H1 (cell line): ENCODE data around the gene B3GAT1. TPM values are rescaled to one million over a fixed set of nuclear protein-coding genes. Genes with fewer than 3 reads are reported as not detected.

Experiments
- CTCF ChIA-PET: fragments of 300-600 bp; sonication (Branson Sonifier 250); formaldehyde crosslinking; loops from one replicate; lab custom pipeline; 2021; ENCODE audit not compliant: partially characterized antibody; lab: Charles Lee
- POLR2A ChIA-PET: fragments of 300-600 bp; sonication (Branson Sonifier 250); formaldehyde crosslinking; loops from one replicate; lab custom pipeline; 2021; ENCODE audit warnings: inconsistent platforms; ENCODE audit not compliant: partially characterized antibody; lab: Charles Lee
- DNase-seq, 2 experiments: peaks; one replicate each; pipeline versions ENCODE4 v3.0.0 to v3.0.0-alpha.2; 2010 to 2022; ENCODE audit warnings: low spot score in 2 of 2, low read depth in 1 of 2, mixed read lengths in 1 of 2
- FAIRE-seq: peaks from 2 replicates; lab custom pipeline; 2011; peaks lifted over from hg19 to GRCh38; lab: Jason Lieb, UNC
- H2AFZ ChIP-seq: 2 replicates; pipeline ENCODE4 v1.8.1; 2012; ENCODE audit warnings: low read length, inconsistent platforms
- H2AK5ac ChIP-seq: 2 replicates; pipeline ENCODE4 v1.6.1; 2013; ENCODE audit warnings: low read depth, low read length
- H2BK120ac ChIP-seq: replicated peaks from 2 replicates; pipeline ENCODE3; 2013; ENCODE audit warnings: low read depth, low read length, inconsistent platforms
- H2BK12ac ChIP-seq: 2 replicates; pipeline ENCODE4 v1.6.1; 2013; ENCODE audit warnings: low read depth, low read length
- H2BK15ac ChIP-seq: 2 replicates; pipeline ENCODE4 v1.6.1; 2013; ENCODE audit warnings: low read length
- H2BK20ac ChIP-seq: 2 replicates; pipeline ENCODE4 v1.6.1; 2013; ENCODE audit warnings: low read length
- H2BK5ac ChIP-seq: 2 replicates; pipeline ENCODE4 v1.6.1; 2013; ENCODE audit warnings: low read depth, low read length
- H3K14ac ChIP-seq: 2 replicates; pipeline ENCODE4 v1.6.1; 2013; ENCODE audit warnings: inconsistent platforms; ENCODE audit not compliant: insufficient read length
- H3K18ac ChIP-seq: 2 replicates; pipeline ENCODE4 v1.6.1; 2013; ENCODE audit warnings: low read length; ENCODE audit errors: extremely low read depth
- H3K23ac ChIP-seq: 2 replicates; pipeline ENCODE4 v1.6.1; 2013; ENCODE audit warnings: inconsistent platforms; ENCODE audit not compliant: insufficient read length
- H3K23me2 ChIP-seq: 2 replicates; pipeline ENCODE4 v1.6.1; 2013; ENCODE audit warnings: low read depth, low read length
- H3K27ac ChIP-seq: 2 replicates; pipeline ENCODE4 v1.6.1; 2011; ENCODE audit warnings: low read depth, low read length, inconsistent platforms
- H3K27me3 ChIP-seq, 4 experiments: replicated peaks in 1 of 4; 1 replicate in 1 of 4; 2 replicates in 3 of 4; pipeline versions ENCODE4 v1.6.1 to v1.8.1; 2011 to 2013; ENCODE audit warnings: low read length in 3 of 4, mild to moderate bottlenecking in 3 of 4, inconsistent platforms in 2 of 4, mixed read lengths in 2 of 4, moderate library complexity in 1 of 4; ENCODE audit not compliant: control insufficient read depth in 3 of 4, insufficient read depth in 3 of 4; ENCODE audit errors: extremely low read depth in 1 of 4
- H3K36me3 ChIP-seq, 4 experiments: 2 replicates each; pipeline versions ENCODE4 v1.6.1 to v1.8.1; 2011 to 2013; ENCODE audit warnings: mild to moderate bottlenecking in 4 of 4, low read length in 3 of 4, moderate library complexity in 2 of 4, control low read depth in 1 of 4, inconsistent platforms in 1 of 4; ENCODE audit not compliant: insufficient read depth in 4 of 4, control insufficient read depth in 2 of 4
- H3K4ac ChIP-seq: replicated peaks from 2 replicates; pipeline ENCODE3; 2013; ENCODE audit warnings: low read length, low read depth, mixed read lengths, inconsistent platforms; ENCODE audit not compliant: insufficient read length
- H3K4me1 ChIP-seq, 4 experiments: replicated peaks in 1 of 4; 1 replicate in 1 of 4; 2 replicates in 3 of 4; pipeline versions ENCODE4 v1.6.1 to v1.8.1; 2011 to 2013; ENCODE audit warnings: low read length in 3 of 4, inconsistent platforms in 2 of 4, mixed read lengths in 1 of 4; ENCODE audit not compliant: insufficient read depth in 4 of 4, control insufficient read depth in 3 of 4
- H3K4me2 ChIP-seq, 2 experiments: 2 replicates each; pipeline versions ENCODE4 v1.6.1 to v1.8.1; 2011 to 2013; ENCODE audit warnings: low read depth in 2 of 2, low read length in 2 of 2, control low read depth in 1 of 2, inconsistent platforms in 1 of 2, mild to moderate bottlenecking in 1 of 2; ENCODE audit not compliant: insufficient read depth in 1 of 2
- H3K4me3 ChIP-seq, 4 experiments: fragments of 200-600, 300-600 bp in 1 of 4; sonication (generic), shearing (Covaris generic), sonication (Bioruptor Twin) in 1 of 4; 2 replicates each; pipeline versions ENCODE4 v1.5.1 to v1.8.1; 2011 to 2016; ENCODE audit warnings: low read length in 4 of 4, low read depth in 3 of 4, control low read depth in 2 of 4, inconsistent platforms in 2 of 4, mild to moderate bottlenecking in 2 of 4, mixed read lengths in 1 of 4, moderate library complexity in 1 of 4; ENCODE audit not compliant: insufficient read depth in 2 of 4; ENCODE audit errors: extremely low read depth in 1 of 4
- H3K56ac ChIP-seq: replicated peaks from 2 replicates; pipeline ENCODE3; 2013; ENCODE audit warnings: low read depth, mild to moderate bottlenecking, mixed read lengths, low read length, inconsistent platforms; ENCODE audit not compliant: insufficient read length
- H3K79me1 ChIP-seq: 2 replicates; pipeline ENCODE4 v1.6.1; 2013; ENCODE audit warnings: low read depth, low read length, control low read depth
- H3K79me2 ChIP-seq, 2 experiments: 2 replicates each; pipeline versions ENCODE4 v1.6.1 to v1.8.1; 2012 to 2013; ENCODE audit warnings: low read length in 2 of 2, mild to moderate bottlenecking in 2 of 2, inconsistent platforms in 1 of 2; ENCODE audit not compliant: insufficient read depth in 2 of 2, control insufficient read depth in 1 of 2
- H3K9ac ChIP-seq, 4 experiments: replicated peaks in 1 of 4; 1 replicate in 1 of 4; 2 replicates in 3 of 4; pipeline versions ENCODE4 v1.6.1 to v1.8.1; 2011 to 2013; ENCODE audit warnings: low read depth in 3 of 4, low read length in 3 of 4, control low read depth in 2 of 4, mild to moderate bottlenecking in 2 of 4, moderate library complexity in 2 of 4, inconsistent platforms in 1 of 4; ENCODE audit errors: extremely low read depth in 1 of 4
- H3K9me3 ChIP-seq, 2 experiments: 2 replicates each; pipeline versions ENCODE4 v1.6.1 to v1.8.1; 2012 to 2013; ENCODE audit warnings: mild to moderate bottlenecking in 2 of 2, moderate library complexity in 2 of 2, control low read depth in 1 of 2, inconsistent platforms in 1 of 2, low read depth in 1 of 2, low read length in 1 of 2, mixed read lengths in 1 of 2; ENCODE audit not compliant: insufficient read depth in 2 of 2
- H4K20me1 ChIP-seq, 2 experiments: replicated peaks in 1 of 2; 2 replicates each; pipeline versions ENCODE3 to v1.8.1; 2011 to 2013; ENCODE audit warnings: inconsistent platforms in 2 of 2, low read length in 2 of 2, mild to moderate bottlenecking in 1 of 2; ENCODE audit not compliant: insufficient read depth in 2 of 2, control insufficient read depth in 1 of 2
- H4K5ac ChIP-seq: 2 replicates; pipeline ENCODE4 v1.6.1; 2013; ENCODE audit warnings: low read length, low read depth, mixed read lengths, inconsistent platforms; ENCODE audit not compliant: insufficient read length
- H4K8ac ChIP-seq: 2 replicates; pipeline ENCODE4 v1.8.0; 2013; ENCODE audit warnings: mild to moderate bottlenecking, moderate library complexity, low read length, inconsistent platforms; ENCODE audit not compliant: insufficient read depth; ENCODE audit errors: extremely low read depth
- H4K91ac ChIP-seq: replicated peaks from 2 replicates; pipeline ENCODE3; 2013; ENCODE audit warnings: low read length, mixed read lengths, inconsistent platforms; ENCODE audit not compliant: insufficient read length
- CBX5 ChIP-seq: fragments of 300-800, 300-1000 bp; sonication (generic); IDR thresholded peaks from 2 replicates; pipeline ENCODE4 v1.7.1; 2016; ENCODE audit warnings: antibody characterized with exemption, low read length, low read depth
- CHD1 ChIP-seq: IDR thresholded peaks from 2 replicates; pipeline ENCODE4 v1.6.1; 2012; ENCODE audit warnings: low read depth, low read length, improper control_type of control experiment
- CREB1 ChIP-seq: IDR thresholded peaks from 2 replicates; pipeline ENCODE4 v1.6.1; 2012; ENCODE audit warnings: inconsistent platforms
- CTBP2 ChIP-seq: IDR thresholded peaks from 2 replicates; pipeline ENCODE4 v1.7.0; 2011; ENCODE audit warnings: borderline replicate concordance, mild to moderate bottlenecking, moderate library complexity, mixed read lengths, low read length; ENCODE audit not compliant: insufficient read depth, insufficient read length
- FOSL1 ChIP-seq: IDR thresholded peaks from 2 replicates; pipeline ENCODE4 v1.6.1; 2011; ENCODE audit warnings: mild to moderate bottlenecking, low read depth, low read length, moderate library complexity; ENCODE audit not compliant: insufficient read depth
- JUND ChIP-seq: IDR thresholded peaks from 2 replicates; pipeline ENCODE4 v1.6.1; 2011; ENCODE audit warnings: mild to moderate bottlenecking, improper control_type of control experiment, low read length
- PHF8 ChIP-seq: fragments of 200-600 bp; sonication (generic); conservative IDR thresholded peaks from 2 replicates; pipeline ENCODE4 v1.7.1; 2012; ENCODE audit warnings: low read depth, mild to moderate bottlenecking, inconsistent platforms, low read length, moderate library complexity
- POLR2A ChIP-seq, 2 experiments: IDR thresholded peaks; 1 replicate in 1 of 2; 2 replicates in 1 of 2; pipeline ENCODE4 v1.6.1; 2011; ENCODE audit warnings: low read depth in 2 of 2, low read length in 2 of 2, mild to moderate bottlenecking in 2 of 2; ENCODE audit errors: control extremely low read depth in 1 of 2
- RBBP5 ChIP-seq: IDR thresholded peaks from 2 replicates; pipeline ENCODE4 v1.7.1; 2012; ENCODE audit warnings: low read depth, mild to moderate bottlenecking, inconsistent platforms, low read length, moderate library complexity, borderline replicate concordance
- RNF2 ChIP-seq: fragments of 200-900, 300-1000 bp; sonication (generic); IDR thresholded peaks from 2 replicates; pipeline ENCODE4 v1.7.1; 2016; ENCODE audit warnings: borderline replicate concordance, low read depth, mild to moderate bottlenecking, antibody characterized with exemption, low read length; ENCODE audit not compliant: poor library complexity, severe bottlenecking; ENCODE audit errors: missing control alignments
- SP4 ChIP-seq: IDR thresholded peaks from 2 replicates; pipeline ENCODE4 v1.6.1; 2012; ENCODE audit warnings: low read length, inconsistent platforms
- TCF12 ChIP-seq: IDR thresholded peaks from 2 replicates; pipeline ENCODE4 v1.6.1; 2011; ENCODE audit warnings: low read depth, mild to moderate bottlenecking, low read length
- TEAD4 ChIP-seq: IDR thresholded peaks from 2 replicates; pipeline ENCODE4 v1.6.1; 2012; ENCODE audit warnings: low read depth, low read length, inconsistent platforms, mixed read lengths
- YY1 ChIP-seq: IDR thresholded peaks from 2 replicates; pipeline ENCODE4 v1.6.1; 2011; ENCODE audit warnings: low read depth, mild to moderate bottlenecking, low read length
- WGBS, 2 experiments: shearing (Covaris generic) in 1 of 2; methylation state at CpG; one replicate each; pipeline versions ENCODE4 v1.1.6 to v1.1.7; 2013 to 2015; ENCODE audit warnings: low lambda C conversion rate in 2 of 2, mixed read lengths in 2 of 2, inconsistent platforms in 1 of 2, low coverage in 1 of 2, missing lambda C conversion rate in 1 of 2; ENCODE audit not compliant: insufficient replicate concordance in 2 of 2, insufficient coverage in 1 of 2, insufficient read length in 1 of 2; ENCODE audit errors: extremely low coverage in 1 of 2, missing lambda C conversion rate in 1 of 2; 5-methylcytosine and 5-hydroxymethylcytosine counted together
- polyA plus RNA-seq, 7 experiments: library from polyadenylated mRNA; depleted of rRNA in 3 of 7; stranded (reverse) in 5 of 7; unstranded in 2 of 7; fragments of >200 nt in 5 of 7; fragments of 200-250 nt in 2 of 7; gene quantifications; 1 replicate in 5 of 7; 2 replicates in 1 of 7; 4 replicates in 1 of 7; pipeline versions ENCODE4 v1.2.1 to v1.2.3, GENCODE V29; 2011 to 2013; ENCODE audit warnings: missing spikeins in 2 of 7, mixed read lengths in 2 of 7
- total RNA-seq: library from RNA; stranded (reverse); fragmentation: NEBNext Ultra II Directional; extraction: Animal tissue kit (Norgen Biotek cat#: 25700); gene quantifications from 2 replicates; pipeline ENCODE4 v1.2.1, GENCODE V29; 2021
- TF ChIP-seq, protein P1 (sequence below): IDR thresholded peaks from 2 replicates; pipeline ENCODE4 v1.6.1; 2012; ENCODE audit warnings: inconsistent platforms

Gene B3GAT1
- total and polyA plus RNA-seq, 2 of the 8 experiments (the other 6 are each of a cell fraction or from before 2014, with no cell fraction given) = 19.7 to 32.4 TPM

DNA sequence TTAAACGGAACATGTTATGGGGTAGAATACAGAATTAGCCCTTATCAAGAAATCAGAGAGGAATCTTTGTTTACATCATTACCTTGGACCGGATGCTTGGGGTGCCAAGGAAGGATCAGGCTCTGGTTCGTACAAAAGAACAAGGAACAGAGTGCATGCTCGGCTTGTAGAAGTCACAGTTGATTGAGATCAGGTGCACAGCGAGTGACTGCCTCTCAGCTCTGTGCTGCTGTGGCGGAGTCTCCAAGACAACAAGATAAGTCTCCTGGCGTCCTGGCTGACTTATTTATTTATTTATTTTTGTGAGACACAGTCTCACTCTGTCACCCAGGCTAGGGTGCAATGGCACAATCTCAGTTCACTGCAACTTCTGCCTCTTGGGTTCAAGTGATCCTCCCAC lies 48.5 kb downstream of the B3GAT1 start:
- H3K56ac ChIP-seq = no peak overlapping the region
- H3K79me1 ChIP-seq = no peaks in the 10 kb centered on the region
- no peak overlapping the region for H4K5ac ChIP-seq
- H2BK5ac ChIP-seq = no peak overlapping the region
- peaks cover 0 to 15% (median 5%) of the 10 kb centered on the region in 4 experiments; a peak in 6 of 7 replicates for H3K27me3 ChIP-seq
- H3K9ac ChIP-seq = no peak overlapping the region
- H2BK15ac ChIP-seq = no peak overlapping the region
- CTCF ChIA-PET = interaction anchor here (1.0 to 1.1 kb wide), 2 partner anchors 84 to 86 kb away, joined by 3 read pairs; no protein-coding TSS in a partner anchor
- no peak overlapping the region for H3K23ac ChIP-seq
- H3K36me3 ChIP-seq = no peaks in the 10 kb centered on the region
- POLR2A ChIA-PET = interaction anchor here (1.4 kb wide), 1 partner anchor 221 kb away, joined by 3 read pairs; no protein-coding TSS in a partner anchor
- FAIRE-seq = no peak
- H2AK5ac ChIP-seq = no peak overlapping the region
- no peak for DNase-seq
- no peak overlapping the region for H3K4ac ChIP-seq
- H2BK120ac ChIP-seq = no peak overlapping the region
- H2BK20ac ChIP-seq = no peak overlapping the region
- H3K9me3 ChIP-seq = no peaks in the 10 kb centered on the region; a peak in 1 of 4 replicates
- no peaks in the 10 kb centered on the region for H4K20me1 ChIP-seq
- no peak overlapping the region for H3K14ac ChIP-seq
- H2BK12ac ChIP-seq = no peak overlapping the region
- no peak overlapping the region for H4K91ac ChIP-seq
- H3K79me2 ChIP-seq = no peaks in the 10 kb centered on the region
- H3K27ac ChIP-seq = no peak overlapping the region
- no peak overlapping the region for H3K18ac ChIP-seq
- no peak overlapping the region for H4K8ac ChIP-seq
- H3K4me1 ChIP-seq = no peaks in the 10 kb centered on the region; a peak in 1 of 7 replicates
- H3K4me3 ChIP-seq = no peak overlapping the region
- H3K23me2 ChIP-seq = no peaks in the 10 kb centered on the region
- H2AFZ ChIP-seq = no peak overlapping the region
- 92% methylated on average over 7 of the region's 7 CpGs; no CpG with 5 or more reads in 1 of the 2 experiments for WGBS, 2 experiments
- H3K4me2 ChIP-seq = no peak overlapping the region
- no peak for TF ChIP-seq POLR2A (IDR thresholded peaks at IDR 0.05; ENCODE audit: control extremely low read depth in 1 of 2, low read depth in 2 of 2, low read length in 2 of 2)
- no peak for TF ChIP-seq FOSL1
- no peak for TF ChIP-seq PHF8
- no peak for TF ChIP-seq CREB1
- no peak for TF ChIP-seq SP4
- no peak for TF ChIP-seq RBBP5
- no peak for TF ChIP-seq CBX5
- no peak for TF ChIP-seq YY1
- no peak for TF ChIP-seq JUND
- TF ChIP-seq, protein P1, sequence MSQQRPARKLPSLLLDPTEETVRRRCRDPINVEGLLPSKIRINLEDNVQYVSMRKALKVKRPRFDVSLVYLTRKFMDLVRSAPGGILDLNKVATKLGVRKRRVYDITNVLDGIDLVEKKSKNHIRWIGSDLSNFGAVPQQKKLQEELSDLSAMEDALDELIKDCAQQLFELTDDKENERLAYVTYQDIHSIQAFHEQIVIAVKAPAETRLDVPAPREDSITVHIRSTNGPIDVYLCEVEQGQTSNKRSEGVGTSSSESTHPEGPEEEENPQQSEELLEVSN = no peak
- TF ChIP-seq TCF12 = no peak
- TF ChIP-seq RNF2 = no peak
- TF ChIP-seq TEAD4 = no peak
- TF ChIP-seq CTBP2 = no peak
- TF ChIP-seq CHD1 = no peak
